HG02885 (cell line): ENCODE measurements around the gene TAAR9.
"Not testable (repeated sequence)": the region's sequence is repeated elsewhere in the genome, so short reads cannot be mapped to it uniquely, and the experiment has no call there.

ENCODE experiments used
- ATAC-seq: cut with Tn5 transposase; IDR thresholded peaks from one replicate; pipeline ENCODE4 v1.9.1; 2021; ENCODE audit warnings: mild to moderate bottlenecking; ENCODE audit not compliant: unreplicated experiment, poor library complexity

TAAR9 gene

GRCh38 chr6:132513831-132514545 is 24.1 kb upstream of the TAAR9 start:
- ATAC-seq: no peak

DNA sequence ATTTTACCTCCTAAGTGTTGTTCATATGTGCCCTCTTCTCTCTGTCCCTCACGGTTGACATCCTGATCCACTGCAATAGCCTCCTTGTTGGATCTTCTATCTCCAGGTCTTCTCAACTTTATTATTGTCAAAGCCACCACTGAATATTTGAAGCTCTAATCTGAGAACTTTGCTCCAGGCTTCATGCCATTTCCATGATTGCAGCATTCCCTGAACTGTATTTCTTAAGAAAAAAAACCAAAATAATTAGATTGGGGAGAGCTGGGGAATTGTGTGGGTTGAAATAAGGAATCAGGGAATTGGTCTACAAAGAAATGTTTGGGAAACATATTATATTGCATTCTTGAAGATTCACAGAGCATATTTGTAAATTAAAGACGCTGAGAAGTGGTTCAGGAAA is 22.7 kb upstream of the TAAR9 start:
- ATAC-seq: no peak

DNA sequence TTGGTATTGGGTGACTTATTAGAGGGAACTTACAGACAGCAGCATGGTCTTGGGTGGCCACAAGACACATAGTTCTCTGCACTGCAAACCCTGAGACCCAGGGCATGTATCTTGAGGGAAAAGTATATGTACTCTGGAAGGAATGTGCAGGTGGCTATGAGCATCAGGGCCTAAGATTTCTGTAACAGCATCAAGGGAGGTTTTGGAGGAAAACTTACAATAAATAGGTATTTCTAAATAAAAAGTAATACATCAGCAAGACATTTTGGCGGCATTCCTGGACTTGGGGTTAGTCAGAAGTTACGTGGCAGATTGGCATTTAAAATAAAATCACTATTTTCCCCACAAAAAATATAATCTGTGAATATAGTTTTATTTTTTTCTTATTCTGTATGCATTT is 17.1 kb upstream of the TAAR9 start:
- no peak for ATAC-seq

DNA sequence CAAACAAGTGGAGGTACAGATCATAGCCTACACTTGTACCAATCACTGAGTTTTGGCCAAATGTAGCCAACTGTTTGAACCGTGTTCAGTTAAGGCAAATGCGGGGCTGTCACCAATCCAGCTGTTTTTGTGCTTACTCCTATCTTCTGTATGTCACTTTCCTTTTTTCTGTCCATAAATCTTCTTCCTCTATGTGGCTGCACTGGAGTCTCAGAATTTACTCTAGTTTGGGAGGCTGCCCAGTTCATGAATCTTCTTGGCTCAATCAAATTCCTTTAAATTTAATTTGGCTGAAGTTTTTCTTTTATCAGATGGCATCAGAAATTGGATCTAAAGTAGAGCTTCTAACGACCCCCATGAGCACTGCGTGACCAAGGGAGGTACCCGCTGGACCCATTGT is 13.4 kb upstream of the TAAR9 start:
- no peak for ATAC-seq

DNA sequence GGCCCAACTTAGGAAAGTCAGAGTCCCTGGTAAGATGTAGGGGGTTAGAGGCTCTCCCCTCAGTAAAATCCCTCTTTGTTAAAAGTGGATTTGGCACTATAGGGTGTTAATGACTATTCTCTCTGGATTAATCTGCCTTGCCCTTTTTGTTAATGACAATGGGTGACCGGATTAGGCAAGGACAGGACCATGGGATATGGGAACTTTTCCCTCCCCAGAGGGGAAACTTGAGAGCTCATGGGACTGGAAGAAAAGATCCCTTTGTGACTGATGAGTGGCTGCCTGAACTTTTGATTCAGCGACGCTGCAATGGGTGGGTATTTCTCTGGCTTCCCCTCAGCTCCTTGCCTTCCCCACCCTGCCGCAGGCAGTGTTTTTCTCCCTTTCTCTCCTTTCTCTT is 12.2 kb upstream of the TAAR9 start:
- ATAC-seq: no peak

DNA sequence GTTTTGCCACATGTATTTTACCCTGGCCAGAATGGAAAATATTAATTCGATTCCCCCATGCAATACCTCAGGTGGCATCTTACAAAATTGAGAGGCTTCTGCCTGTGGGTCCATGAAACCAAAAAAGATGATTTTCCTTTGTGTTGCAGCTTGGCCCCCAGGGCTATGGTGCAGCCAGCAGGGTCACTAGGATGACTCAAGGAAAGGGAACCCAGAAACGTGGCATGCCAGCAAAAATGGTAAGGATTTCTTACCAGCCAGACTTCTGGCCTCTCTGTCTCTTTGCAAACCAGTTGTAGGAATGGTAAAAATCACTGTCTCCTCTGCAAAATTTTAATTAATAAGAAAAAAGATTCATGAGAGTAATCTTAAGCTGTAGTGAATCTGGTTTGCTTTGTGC is 11.6 kb upstream of the TAAR9 start:
- ATAC-seq: no peak

GRCh38 chr6:132527791-132528190 is 10.3 kb upstream of the TAAR9 start:
- ATAC-seq: no peak

- ATAC-seq: peak; percentile 91
Measured at GRCh38 chr6:132530293-132530974, 7.6 kb upstream of the TAAR9 start.

- not testable (repeated sequence) for ATAC-seq
Measured at GRCh38 chr6:132534546-132534945, 3.5 kb upstream of the TAAR9 start.

GRCh38 chr6:132537145-132537544 is 932 bp upstream of the TAAR9 start:
- ATAC-seq: no peak

DNA sequence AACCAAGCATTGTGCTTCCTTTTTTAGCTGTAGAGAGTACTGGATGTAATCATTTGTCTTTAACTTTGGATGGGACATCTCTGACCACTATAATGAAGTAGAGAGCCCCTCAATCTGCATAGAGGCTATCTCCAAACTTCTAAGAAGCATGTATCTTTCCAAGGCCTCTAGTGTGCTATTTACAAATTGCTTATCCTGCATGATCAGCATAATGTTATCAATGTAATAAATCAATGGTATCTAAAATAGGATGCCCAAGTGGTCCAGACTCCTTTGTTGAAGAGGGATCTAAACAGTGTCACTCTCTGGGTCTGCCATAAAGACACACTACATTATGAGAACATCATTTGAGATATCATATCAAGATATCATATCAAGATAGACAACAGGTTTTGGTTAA is 6.7 kb downstream of the TAAR9 start:
- no peak for ATAC-seq

DNA sequence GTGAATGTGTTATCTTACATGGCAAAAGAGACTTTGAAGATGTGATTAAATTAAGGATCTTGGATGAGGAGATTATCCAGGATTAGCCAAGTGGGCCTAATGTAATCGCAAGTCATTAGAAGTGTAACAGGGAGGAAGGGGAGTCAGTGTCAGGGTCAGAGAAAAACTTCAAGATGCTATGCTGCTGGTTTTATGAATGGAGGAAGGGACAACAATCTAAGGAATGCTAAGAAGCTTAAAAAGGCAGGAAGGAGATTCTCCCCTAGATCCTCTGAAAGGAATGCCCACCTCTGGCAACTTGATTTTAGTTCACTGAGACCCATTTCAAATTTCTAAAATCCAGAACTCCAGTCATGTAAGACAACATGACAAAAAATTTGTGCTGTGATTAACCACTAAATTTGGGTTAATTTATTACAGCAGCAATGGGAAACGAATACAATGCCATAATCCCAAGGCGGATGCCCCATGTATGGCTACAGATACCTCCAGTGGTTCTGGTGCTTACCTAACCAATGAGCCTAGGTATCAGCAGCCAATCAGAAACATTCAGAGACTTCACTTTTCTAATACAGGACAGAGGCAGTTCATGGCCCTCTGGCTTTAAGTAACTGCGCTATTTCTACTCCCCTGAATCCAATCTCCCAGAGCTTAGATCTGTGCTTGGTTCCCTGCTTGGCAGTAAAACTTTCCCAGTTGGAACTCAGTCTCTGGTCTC is 10.8 kb downstream of the TAAR9 start:
- ATAC-seq: no peak

DNA sequence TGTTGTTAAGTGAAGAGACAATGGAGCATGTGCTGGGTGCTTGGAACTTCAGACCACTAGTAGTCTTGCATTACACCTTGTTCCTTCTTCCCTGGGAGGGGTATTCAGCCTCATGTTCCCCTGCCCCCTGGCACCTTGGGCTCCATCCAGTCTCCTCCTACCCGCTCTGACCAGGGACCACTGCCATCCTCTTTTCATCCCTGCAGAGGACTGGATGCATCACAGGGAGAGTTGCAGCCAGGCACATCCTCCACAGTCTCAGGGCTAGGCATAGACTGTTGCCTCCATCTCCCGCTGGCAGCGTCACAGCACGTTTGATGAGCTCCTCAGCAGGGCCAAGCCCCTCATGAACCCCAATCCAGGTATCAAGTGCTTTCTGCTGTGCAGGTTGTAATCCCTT is 13.1 kb downstream of the TAAR9 start:
- no peak for ATAC-seq

- no peak for ATAC-seq
Measured at GRCh38 chr6:132552372-132552771, 14.3 kb downstream of the TAAR9 start, which contains the start of gene TAAR8. Gene TAAR8, plus strand, starts transcription at chr6:132552672. Its CDS starts 21 bp downstream, at chr6:132552693.

DNA sequence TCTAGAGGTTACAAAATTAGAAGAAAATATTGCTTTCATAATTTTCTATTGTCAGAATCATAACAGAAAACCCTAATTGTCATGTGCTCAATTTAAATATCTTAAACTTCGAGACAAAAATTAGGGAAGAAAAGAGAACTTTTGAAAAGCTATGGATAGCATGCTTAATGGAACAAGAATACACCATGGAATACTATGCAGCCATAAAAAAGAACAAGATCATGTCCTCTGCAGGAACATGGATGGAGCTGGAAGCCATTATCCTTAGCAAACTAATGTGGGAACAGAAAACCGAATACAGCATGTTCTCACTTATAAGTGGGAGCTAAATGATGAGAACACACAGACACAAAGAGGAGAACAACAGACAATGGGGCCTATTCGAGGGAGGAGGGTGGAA is 22.0 kb downstream of the TAAR9 start:
- not testable (repeated sequence) for ATAC-seq

GRCh38 chr6:132566404-132566803 is 28.3 kb downstream of the TAAR9 start:
- no peak for ATAC-seq

GRCh38 chr6:132567566-132567965 is 29.5 kb downstream of the TAAR9 start:
- no peak for ATAC-seq

GRCh38 chr6:132568611-132569010 is 30.5 kb downstream of the TAAR9 start:
- ATAC-seq: no peak

DNA sequence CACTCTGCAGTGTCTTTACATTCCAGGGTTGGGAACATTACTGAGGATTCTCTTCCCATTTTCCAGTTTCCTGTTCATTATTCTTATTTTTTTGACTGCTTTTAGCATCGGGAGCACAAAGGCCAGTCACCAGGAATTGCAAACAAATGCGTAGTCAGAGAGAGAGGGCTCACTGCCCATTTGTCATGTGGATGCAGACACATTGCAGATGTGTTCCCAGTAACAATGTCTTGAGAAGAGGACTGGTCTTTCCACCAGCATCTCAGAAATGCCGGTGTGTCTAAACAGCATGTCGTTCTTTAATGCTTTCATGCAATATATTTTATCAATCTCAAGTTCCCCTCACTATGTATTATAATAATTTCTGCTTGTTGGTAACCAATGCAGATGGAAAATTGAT is 31.1 kb downstream of the TAAR9 start:
- no peak for ATAC-seq

DNA sequence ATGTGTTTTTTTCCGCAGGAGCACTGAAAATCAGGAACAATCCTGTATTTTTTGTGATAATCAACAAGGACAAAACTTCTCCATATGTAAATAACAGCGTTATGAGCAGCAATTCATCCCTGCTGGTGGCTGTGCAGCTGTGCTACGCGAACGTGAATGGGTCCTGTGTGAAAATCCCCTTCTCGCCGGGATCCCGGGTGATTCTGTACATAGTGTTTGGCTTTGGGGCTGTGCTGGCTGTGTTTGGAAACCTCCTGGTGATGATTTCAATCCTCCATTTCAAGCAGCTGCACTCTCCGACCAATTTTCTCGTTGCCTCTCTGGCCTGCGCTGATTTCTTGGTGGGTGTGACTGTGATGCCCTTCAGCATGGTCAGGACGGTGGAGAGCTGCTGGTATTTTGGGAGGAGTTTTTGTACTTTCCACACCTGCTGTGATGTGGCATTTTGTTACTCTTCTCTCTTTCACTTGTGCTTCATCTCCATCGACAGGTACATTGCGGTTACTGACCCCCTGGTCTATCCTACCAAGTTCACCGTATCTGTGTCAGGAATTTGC is 32.2 kb downstream of the TAAR9 start, which contains the start of gene TAAR6:
Gene TAAR6 (plus strand): TSS at position 102 of the 557 bp plus-strand sequence. CDS start 0 bp downstream, at position 102.
- no peak for ATAC-seq

DNA sequence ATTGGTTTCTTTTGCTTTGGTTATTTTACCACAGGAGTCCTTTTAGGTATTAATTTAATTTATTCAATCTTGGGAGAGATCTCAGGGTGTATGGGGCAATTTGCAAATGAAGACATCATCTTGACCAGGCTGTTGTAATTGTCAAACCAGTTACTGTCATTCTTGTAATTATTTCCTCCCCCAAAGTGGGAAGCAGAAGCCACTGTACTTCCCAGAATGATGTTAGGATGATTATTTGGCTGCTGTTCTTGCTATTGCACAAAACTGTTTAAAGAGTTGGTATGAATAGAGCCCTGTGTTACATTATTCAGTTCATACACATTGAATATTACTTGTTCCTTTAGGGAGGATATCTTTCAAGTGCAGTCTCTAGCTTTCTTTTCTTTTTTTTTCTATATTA is 33.7 kb downstream of the TAAR9 start:
- ATAC-seq: no peak
